Measurements from ENCODE around the gene GDPGP1.
A peak's percentile ranks its signal among the peaks of the same experiment; 100 is the strongest.
"Not testable (repeated sequence)": the region's sequence is repeated elsewhere in the genome, so short reads cannot be mapped to it uniquely, and the experiment has no call there.

GDPGP1 gene

GRCh38 chr15:90227336-90227735, 6.7 kb upstream of the GDPGP1 start:
- no peak for DNase-seq

DNA sequence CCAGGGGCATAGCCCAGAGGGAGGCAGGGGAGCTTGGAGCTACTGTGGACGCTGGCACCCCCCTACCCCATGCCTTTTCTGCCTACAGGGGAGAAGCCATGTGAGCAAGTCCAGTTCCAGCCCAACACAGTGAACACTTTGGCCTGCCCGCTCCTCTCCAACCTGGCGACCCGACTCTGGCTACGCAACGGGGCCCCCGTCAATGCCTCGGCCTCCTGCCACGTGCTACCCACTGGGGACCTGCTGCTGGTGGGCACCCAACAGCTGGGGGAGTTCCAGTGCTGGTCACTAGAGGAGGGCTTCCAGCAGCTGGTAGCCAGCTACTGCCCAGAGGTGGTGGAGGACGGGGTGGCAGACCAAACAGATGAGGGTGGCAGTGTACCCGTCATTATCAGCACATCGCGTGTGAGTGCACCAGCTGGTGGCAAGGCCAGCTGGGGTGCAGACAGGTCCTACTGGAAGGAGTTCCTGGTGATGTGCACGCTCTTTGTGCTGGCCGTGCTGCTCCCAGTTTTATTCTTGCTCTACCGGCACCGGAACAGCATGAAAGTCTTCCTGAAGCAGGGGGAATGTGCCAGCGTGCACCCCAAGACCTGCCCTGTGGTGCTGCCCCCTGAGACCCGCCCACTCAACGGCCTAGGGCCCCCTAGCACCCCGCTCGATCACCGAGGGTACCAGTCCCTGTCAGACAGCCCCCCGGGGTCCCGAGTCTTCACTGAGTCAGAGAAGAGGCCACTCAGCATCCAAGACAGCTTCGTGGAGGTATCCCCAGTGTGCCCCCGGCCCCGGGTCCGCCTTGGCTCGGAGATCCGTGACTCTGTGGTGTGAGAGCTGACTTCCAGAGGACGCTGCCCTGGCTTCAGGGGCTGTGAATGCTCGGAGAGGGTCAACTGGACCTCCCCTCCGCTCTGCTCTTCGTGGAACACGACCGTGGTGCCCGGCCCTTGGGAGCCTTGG, 5.9 kb upstream of the GDPGP1 start:
- no peak for DNase-seq

- DNase-seq: no peak
Observed at GRCh38 chr15:90228960-90229359, 5.0 kb upstream of the GDPGP1 start.

GRCh38 chr15:90230071-90230494, 3.9 kb upstream of the GDPGP1 start:
- no peak for DNase-seq

- DNase-seq: no peak
Observed at GRCh38 chr15:90230610-90231009, 3.4 kb upstream of the GDPGP1 start.

DNA sequence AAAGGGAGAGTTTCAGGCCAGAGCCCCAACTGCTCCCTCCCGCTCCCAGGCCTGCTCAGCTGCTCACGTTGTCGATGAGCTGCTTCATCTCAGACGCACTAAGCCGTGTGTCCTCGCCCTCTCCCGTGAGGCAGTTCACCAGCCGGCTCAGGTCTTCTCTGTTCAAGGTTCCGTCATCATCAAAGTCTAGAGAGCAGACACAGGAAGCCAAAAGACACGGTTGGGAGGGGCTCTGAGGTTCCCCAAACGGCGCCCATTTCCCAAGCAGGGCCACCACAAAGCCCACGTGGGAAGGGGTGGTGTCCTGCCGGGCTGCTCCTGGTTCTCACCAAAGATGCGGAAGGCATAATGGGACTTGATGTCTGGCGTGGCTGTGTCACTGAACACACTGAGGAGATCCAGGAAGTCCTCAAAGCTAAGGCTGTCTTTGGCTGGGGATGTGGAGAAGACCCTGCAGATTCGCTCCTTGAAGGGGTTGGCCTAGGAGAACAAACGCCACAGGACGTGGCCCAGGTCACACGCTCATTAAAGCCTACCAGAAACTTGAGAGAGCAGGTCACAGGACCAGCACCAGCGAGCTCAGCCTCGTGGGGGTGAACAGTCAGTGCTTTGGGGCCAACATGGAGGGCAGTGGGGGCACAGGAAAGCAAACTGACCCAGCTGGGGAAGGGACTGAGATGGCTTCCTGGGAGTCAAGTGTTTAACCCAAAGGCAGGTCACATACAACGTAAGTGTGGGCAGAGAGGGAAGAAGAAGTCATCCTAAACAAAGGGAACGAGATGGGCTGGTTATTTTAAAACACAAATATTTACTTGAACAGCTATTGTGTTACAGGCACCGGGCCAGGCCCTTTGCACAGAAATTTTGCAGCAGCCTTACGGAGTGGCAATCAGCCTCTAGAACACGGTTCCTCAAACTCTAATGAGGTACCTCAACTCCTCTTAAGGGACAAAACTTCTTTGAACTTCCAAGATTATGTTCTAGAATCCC, 2.7 kb upstream of the GDPGP1 start:
- no peak for DNase-seq

DNA sequence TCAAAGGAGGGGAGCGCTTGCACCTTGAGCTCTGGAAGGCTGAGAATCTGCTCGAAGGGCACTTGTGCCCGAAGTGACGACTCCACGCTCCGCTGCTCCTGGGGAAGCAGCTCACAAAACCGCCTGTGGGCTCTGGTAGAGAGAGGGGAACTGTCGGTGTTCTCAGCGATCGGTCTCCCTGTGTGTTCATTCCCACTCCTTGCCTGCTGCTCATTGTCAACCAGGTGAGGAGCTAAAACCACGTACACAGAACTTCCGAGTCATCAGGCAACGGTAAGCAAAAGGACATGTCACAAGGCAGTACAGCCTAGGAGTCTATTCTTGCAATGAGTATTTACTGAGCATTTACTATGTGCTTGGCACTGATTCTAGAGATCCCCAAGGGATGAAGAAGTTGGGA, 1.8 kb upstream of the GDPGP1 start:
- DNase-seq: no peak

- no peak for DNase-seq
Observed at GRCh38 chr15:90232941-90233386, 1.0 kb upstream of the GDPGP1 start.

DNA sequence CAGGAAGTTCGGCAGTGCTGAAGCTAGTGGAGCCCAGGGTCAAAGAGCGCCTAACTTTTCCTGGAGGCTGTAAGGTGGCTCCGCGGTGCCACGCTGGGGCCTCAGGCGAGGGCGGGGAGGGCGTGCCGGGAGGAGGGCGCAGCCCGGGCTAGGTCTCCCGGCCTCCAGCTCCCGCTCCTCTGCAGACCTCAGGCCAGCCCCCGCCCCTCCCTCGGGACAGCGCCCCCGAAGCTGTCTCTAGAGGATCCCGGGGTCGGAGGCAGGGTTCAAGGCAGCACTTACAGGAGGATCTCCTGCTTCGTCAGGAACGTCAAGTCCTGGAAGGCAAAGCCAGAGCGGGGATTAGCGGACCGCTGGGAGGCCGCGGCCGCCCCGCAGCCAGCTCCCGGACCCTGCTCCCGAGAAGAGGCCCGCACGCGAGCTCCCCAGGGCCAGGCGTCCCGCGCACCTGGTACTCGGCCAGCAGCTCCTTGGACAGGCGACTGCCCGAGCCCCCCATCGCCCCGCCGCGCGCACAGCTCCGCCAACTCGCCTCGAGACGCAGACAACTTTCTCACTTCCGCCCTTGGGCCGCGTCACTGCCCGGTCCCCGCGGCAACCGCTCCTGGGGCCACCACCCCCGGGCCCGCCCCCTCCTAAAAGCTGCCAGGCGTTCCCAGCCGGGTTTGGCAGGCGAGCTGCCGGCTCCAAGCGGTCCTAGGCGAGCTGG, 468 bp upstream of the GDPGP1 start, which contains the start of gene CIB1:
TSS of gene CIB1 (minus strand) at position 555 of the 709 bp plus-strand sequence. CDS start at position 499, 56 bp downstream.
- peak; percentile 88 to 96 for DNase-seq

DNA sequence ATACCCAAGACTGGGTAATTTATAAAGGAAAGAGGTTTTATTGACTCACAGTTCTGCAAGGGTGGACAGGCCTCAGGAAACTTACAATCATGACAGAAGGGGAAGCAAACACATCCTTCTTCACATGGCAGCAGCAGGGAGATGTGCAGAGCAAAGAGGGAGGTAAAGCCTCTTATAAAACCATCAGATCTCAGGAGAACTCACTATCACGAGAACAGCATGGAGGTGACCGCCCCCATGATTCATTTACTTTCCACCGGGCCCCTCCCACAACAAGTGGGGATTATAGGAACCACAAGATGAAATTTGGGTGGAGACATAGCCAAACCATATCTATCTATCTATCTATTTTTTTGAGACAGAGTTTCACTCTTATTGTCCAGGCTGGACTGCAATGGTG, 5.4 kb downstream of the GDPGP1 start:
- no peak for DNase-seq

- DNase-seq: no peak
Observed at GRCh38 chr15:90240856-90241255, 6.8 kb downstream of the GDPGP1 start.

- DNase-seq: no peak
Observed at GRCh38 chr15:90241343-90242192, 7.6 kb downstream of the GDPGP1 start.

- DNase-seq: no peak
Observed at GRCh38 chr15:90243943-90244639, 10.1 kb downstream of the GDPGP1 start.

DNA sequence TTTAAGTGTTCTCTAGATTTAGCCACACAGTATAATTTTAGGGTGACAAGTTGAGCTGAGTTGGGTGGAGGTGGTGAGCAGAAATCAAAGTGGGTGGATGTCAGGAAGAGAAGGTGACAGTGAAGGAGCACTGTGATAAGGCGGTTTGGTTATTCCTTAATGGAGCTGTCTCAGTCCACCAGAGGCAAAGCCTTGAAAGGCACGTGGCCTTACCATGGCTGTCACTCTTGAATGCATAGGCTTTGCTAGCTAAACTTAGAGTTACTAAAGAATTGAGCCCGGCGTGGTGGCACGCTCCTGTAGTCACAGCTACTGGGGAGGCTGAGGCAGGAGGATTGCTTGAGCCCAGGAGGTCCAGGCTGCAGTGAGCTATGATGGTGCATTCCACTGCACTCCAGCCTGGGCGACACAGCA, 14.8 kb downstream of the GDPGP1 start:
- DNase-seq: no peak

GRCh38 chr15:90249203-90249863, 15.3 kb downstream of the GDPGP1 start, which contains the start of gene TTLL13:
TSS of gene TTLL13 (plus strand) at chr15:90249556. CDS start at chr15:90250631, 1,075 bp downstream.
- peak; percentile 81 to 93 for DNase-seq

GRCh38 chr15:90257776-90258175, 23.8 kb downstream of the GDPGP1 start:
- no peak for DNase-seq

DNA sequence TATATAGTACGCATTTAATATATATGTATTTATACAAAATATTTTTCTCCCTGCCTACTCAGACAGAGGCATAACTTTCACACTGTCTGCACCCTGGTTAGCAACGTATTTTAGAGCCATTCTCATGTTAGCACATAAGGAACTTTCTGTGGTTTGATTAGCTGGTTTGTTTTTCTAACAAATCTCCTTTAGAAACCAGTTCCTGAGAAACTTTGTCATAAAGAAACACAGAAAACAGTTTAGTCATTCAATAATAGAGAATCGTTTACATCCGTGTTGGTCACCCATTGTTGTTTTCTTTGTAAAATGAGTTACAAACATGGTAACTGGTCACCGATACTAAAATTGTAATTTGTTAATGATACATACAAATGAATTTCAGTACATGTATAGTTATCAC, 25.5 kb downstream of the GDPGP1 start:
- DNase-seq: no peak

DNA sequence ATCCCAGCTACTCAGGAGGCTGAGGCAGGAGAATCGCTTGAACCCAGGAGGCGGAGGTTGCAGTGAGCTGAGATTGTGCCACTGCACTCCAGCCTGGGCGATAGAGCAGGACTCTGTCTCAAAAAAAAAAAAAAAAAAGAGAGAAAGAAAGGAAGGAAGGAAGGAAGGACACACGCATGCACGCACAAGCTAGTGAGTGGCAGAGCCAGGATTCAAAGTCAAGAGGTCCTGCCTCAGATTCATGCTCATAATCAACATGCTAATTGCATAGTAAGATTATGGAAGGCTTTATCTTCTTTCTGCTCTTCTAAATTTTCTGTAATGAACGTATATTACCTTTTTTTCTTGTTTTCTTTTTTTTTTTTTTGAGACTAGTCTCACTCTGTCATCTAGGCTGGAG, 26.7 kb downstream of the GDPGP1 start:
- not testable (repeated sequence) for DNase-seq

- DNase-seq: no peak
Observed at GRCh38 chr15:90261811-90262210, 27.8 kb downstream of the GDPGP1 start.

- no peak for DNase-seq
Observed at GRCh38 chr15:90262426-90262825, 28.4 kb downstream of the GDPGP1 start.
